Measurements from ENCODE around the gene ACLY. TPM values are rescaled to one million over a fixed set of nuclear protein-coding genes. Genes with fewer than 3 reads are reported as not detected.

ACLY gene
- total and polyA plus RNA-seq, 4 donors: 14.8 to 106 (median 55.5) TPM

GRCh38 chr17:41962111-41962510, 43.4 kb upstream of the ACLY start:
- H3K36me3 ChIP-seq (ENCODE audit: control insufficient read depth in 1 of 2, insufficient read depth in 2 of 2, low read length in 1 of 2): no peaks in the 10 kb centered on the region
- H3K4me1 ChIP-seq (ENCODE audit: control insufficient read depth in 1 of 2, insufficient read depth in 2 of 2, low read length in 2 of 2): no peaks in the 10 kb centered on the region
- H3K27me3 ChIP-seq (ENCODE audit: control insufficient read depth in 1 of 2, insufficient read depth in 2 of 2, low read length in 1 of 2): no peaks in the 10 kb centered on the region
- H3K4me3 ChIP-seq (ENCODE audit: low read length in 2 of 2): no peak overlapping the region
- intact Hi-C loops (cut with DNase I): loop anchor here in 1 of 2 donors (2.0 kb wide), 1 partner anchor 155 kb away; no protein-coding TSS in a partner anchor
- no peaks in the 10 kb centered on the region for H3K9me3 ChIP-seq (ENCODE audit: control insufficient read depth, low read length)
- DNase-seq (no peak), ATAC-seq (ENCODE audit: low FRiP score) (no peak)
- 88 to 93% methylated on average over 5 of the region's 5 CpGs for WGBS, 2 donors
- H3K27ac ChIP-seq (ENCODE audit: low read depth in 1 of 2, low read length in 2 of 2): no peak overlapping the region

DNA sequence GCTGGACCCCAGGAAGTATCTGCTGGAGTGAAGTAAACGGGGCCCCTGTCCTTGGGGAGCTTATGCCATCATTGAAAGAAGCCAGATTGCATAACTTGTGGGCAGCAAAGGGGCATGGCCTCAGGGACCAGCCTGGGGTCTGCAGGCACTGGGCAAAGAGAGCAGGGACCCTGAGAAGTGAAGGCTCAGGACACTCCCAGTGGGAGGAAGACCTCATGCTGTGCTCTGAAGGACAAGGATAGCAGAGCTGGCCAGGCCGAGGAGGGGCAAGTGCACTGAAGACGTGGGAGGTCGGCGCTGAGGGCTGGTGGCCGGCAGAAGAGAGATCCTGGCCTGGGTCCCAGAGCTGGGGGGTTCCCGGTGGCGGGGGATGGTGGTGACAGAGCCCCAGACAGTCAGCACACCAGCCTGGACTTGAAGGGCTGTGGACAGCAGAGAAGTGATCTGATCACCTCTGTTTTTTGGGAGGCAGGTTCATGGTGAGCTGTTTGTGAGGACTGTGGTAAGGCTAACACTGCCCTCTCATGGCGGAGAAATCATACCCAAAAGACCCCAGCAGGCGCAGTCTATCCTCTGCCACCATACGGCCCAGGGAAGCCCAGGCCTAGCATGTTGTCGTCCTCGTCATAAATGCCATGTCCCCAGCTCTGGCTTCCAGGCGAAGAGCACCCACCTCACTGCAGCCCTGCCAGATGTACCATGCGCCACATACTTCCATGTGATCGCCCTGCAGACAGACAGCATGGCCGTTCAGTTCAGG, 40.8 kb upstream of the ACLY start:
- intact Hi-C loops (cut with DNase I): no loop called here
- no peak for DNase-seq
- ATAC-seq (ENCODE audit: low FRiP score): peak; percentile 45
- no peaks in the 10 kb centered on the region for H3K4me1 ChIP-seq (ENCODE audit: control insufficient read depth in 1 of 2, insufficient read depth in 2 of 2, low read length in 2 of 2)
- no peaks in the 10 kb centered on the region for H3K9me3 ChIP-seq (ENCODE audit: control insufficient read depth, low read length)
- no peak overlapping the region for H3K4me3 ChIP-seq (ENCODE audit: low read length in 2 of 2)
- no peaks in the 10 kb centered on the region for H3K27me3 ChIP-seq (ENCODE audit: control insufficient read depth in 1 of 2, insufficient read depth in 2 of 2, low read length in 1 of 2)
- no peak overlapping the region for H3K27ac ChIP-seq (ENCODE audit: low read depth in 1 of 2, low read length in 2 of 2)
- H3K36me3 ChIP-seq (ENCODE audit: control insufficient read depth in 1 of 2, insufficient read depth in 2 of 2, low read length in 1 of 2): no peaks in the 10 kb centered on the region
- WGBS, 2 donors: 52 to 56% methylated on average over 17 of the region's 17 CpGs

GRCh38 chr17:41959030-41959335, 40.2 kb upstream of the ACLY start:
- Histone ChIP-seq H3K4me3 (ENCODE audit: low read length in 2 of 2) (no peak overlapping the region), H3K9me3 (ENCODE audit: control insufficient read depth, low read length) (no peaks in the 10 kb centered on the region), H3K36me3 (ENCODE audit: control insufficient read depth in 1 of 2, insufficient read depth in 2 of 2, low read length in 1 of 2) (no peaks in the 10 kb centered on the region), H3K27me3 (ENCODE audit: control insufficient read depth in 1 of 2, insufficient read depth in 2 of 2, low read length in 1 of 2) (no peaks in the 10 kb centered on the region), H3K27ac (ENCODE audit: low read depth in 1 of 2, low read length in 2 of 2) (no peak overlapping the region), H3K4me1 (ENCODE audit: control insufficient read depth in 1 of 2, insufficient read depth in 2 of 2, low read length in 2 of 2) (no peaks in the 10 kb centered on the region)
- DNase-seq (no peak), ATAC-seq (ENCODE audit: low FRiP score) (no peak)
- 81% methylated on average over 2 of the region's 2 CpGs for whole genome bisulfite sequencing, 2 donors
- intact Hi-C loops (cut with DNase I): no loop called here

GRCh38 chr17:41957869-41958439, 39.2 kb upstream of the ACLY start:
- H3K36me3 ChIP-seq (ENCODE audit: control insufficient read depth in 1 of 2, insufficient read depth in 2 of 2, low read length in 1 of 2): no peaks in the 10 kb centered on the region
- H3K27ac ChIP-seq (ENCODE audit: low read depth in 1 of 2, low read length in 2 of 2): no peak overlapping the region
- DNase-seq (no peak), ATAC-seq (ENCODE audit: low FRiP score) (no peak)
- H3K27me3 ChIP-seq (ENCODE audit: control insufficient read depth in 1 of 2, insufficient read depth in 2 of 2, low read length in 1 of 2): no peaks in the 10 kb centered on the region
- WGBS, 2 donors: 90 to 92% methylated on average over 6 of the region's 6 CpGs
- H3K4me3 ChIP-seq (ENCODE audit: low read length in 2 of 2): no peak overlapping the region
- intact Hi-C loops (cut with DNase I): no loop called here
- no peaks in the 10 kb centered on the region for H3K4me1 ChIP-seq (ENCODE audit: control insufficient read depth in 1 of 2, insufficient read depth in 2 of 2, low read length in 2 of 2)
- H3K9me3 ChIP-seq (ENCODE audit: control insufficient read depth, low read length): no peaks in the 10 kb centered on the region

DNA sequence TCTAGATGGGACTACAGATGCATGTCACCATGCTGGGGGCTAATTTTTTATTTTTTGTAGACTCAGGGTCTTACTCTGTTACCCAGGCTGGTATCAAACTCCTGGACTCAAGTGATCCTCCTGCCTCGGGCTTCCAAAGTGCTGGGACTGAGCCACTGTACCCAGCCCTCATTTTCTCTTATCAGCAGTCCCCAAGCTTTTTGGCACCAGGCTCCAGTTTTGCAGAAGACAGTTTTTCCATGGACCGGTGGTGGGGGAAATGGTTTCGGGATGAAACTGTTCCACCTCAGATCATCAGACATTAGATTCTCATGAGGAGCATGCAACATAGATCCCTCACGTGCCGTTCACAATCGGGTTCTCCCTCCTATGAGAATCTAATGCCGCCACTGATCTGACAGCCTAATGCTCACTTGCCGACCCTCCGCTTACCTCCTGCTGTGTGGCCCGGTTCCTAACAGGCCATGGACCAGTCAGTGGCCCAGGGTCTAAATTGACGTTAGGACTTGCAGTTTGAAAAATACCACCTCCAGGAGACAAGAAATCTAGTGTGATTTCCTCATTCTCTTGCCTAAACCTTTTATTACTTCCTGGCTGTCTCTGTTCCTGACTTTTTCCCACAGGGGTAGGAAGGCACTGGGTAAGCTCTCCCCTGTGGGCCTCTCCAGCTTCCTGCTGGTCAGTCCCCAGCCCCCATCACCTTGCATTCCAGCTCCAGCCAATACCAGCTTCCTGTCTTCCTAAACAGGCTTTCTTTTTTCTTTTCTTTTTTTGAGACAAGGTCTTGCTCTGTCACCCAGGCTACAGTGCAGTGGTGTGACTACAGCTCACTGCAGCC, 38.5 kb upstream of the ACLY start:
- DNase-seq: no peak
- no peaks in the 10 kb centered on the region for H3K9me3 ChIP-seq (ENCODE audit: control insufficient read depth, low read length)
- H3K27ac ChIP-seq (ENCODE audit: low read depth in 1 of 2, low read length in 2 of 2): no peak overlapping the region
- WGBS, 2 donors: 58 to 65% methylated on average over 11 of the region's 11 CpGs
- H3K4me1 ChIP-seq (ENCODE audit: control insufficient read depth in 1 of 2, insufficient read depth in 2 of 2, low read length in 2 of 2): no peaks in the 10 kb centered on the region
- H3K36me3 ChIP-seq (ENCODE audit: control insufficient read depth in 1 of 2, insufficient read depth in 2 of 2, low read length in 1 of 2): no peaks in the 10 kb centered on the region
- H3K4me3 ChIP-seq (ENCODE audit: low read length in 2 of 2): no peak overlapping the region
- no peaks in the 10 kb centered on the region for H3K27me3 ChIP-seq (ENCODE audit: control insufficient read depth in 1 of 2, insufficient read depth in 2 of 2, low read length in 1 of 2)
- intact Hi-C loops (cut with DNase I): no loop called here
- ATAC-seq (ENCODE audit: low FRiP score): no peak

- no peaks in the 10 kb centered on the region for H3K36me3 ChIP-seq (ENCODE audit: control insufficient read depth in 1 of 2, insufficient read depth in 2 of 2, low read length in 1 of 2)
- H3K27ac ChIP-seq (ENCODE audit: low read depth in 1 of 2, low read length in 2 of 2): no peak overlapping the region
- no peak for DNase-seq
- H3K9me3 ChIP-seq (ENCODE audit: control insufficient read depth, low read length): no peaks in the 10 kb centered on the region
- intact Hi-C loops (cut with DNase I): no loop called here
- no peak for ATAC-seq (ENCODE audit: low FRiP score)
- no peak overlapping the region for H3K4me3 ChIP-seq (ENCODE audit: low read length in 2 of 2)
- no peaks in the 10 kb centered on the region for H3K27me3 ChIP-seq (ENCODE audit: control insufficient read depth in 1 of 2, insufficient read depth in 2 of 2, low read length in 1 of 2)
- no peaks in the 10 kb centered on the region for H3K4me1 ChIP-seq (ENCODE audit: control insufficient read depth in 1 of 2, insufficient read depth in 2 of 2, low read length in 2 of 2)
- 80 to 90% methylated on average over 6 of the region's 6 CpGs for WGBS, 2 donors
Observed at GRCh38 chr17:41956522-41956921, 37.8 kb upstream of the ACLY start.

GRCh38 chr17:41948762-41949460, 30.2 kb upstream of the ACLY start:
- ATAC-seq (ENCODE audit: low FRiP score) (no peak), DNase-seq (no peak)
- Histone ChIP-seq H3K4me3 (ENCODE audit: low read length in 2 of 2) (no peak overlapping the region), H3K9me3 (ENCODE audit: control insufficient read depth, low read length) (no peaks in the 10 kb centered on the region), H3K36me3 (ENCODE audit: control insufficient read depth in 1 of 2, insufficient read depth in 2 of 2, low read length in 1 of 2) (no peaks in the 10 kb centered on the region), H3K27ac (ENCODE audit: low read depth in 1 of 2, low read length in 2 of 2) (no peak overlapping the region), H3K4me1 (ENCODE audit: control insufficient read depth in 1 of 2, insufficient read depth in 2 of 2, low read length in 2 of 2) (no peaks in the 10 kb centered on the region), H3K27me3 (ENCODE audit: control insufficient read depth in 1 of 2, insufficient read depth in 2 of 2, low read length in 1 of 2) (no peaks in the 10 kb centered on the region)
- intact Hi-C loops (cut with DNase I): no loop called here
- 75 to 77% methylated on average over 11 of the region's 11 CpGs for WGBS, 2 donors

GRCh38 chr17:41944943-41945342, 26.2 kb upstream of the ACLY start:
- DNase-seq (no peak), ATAC-seq (ENCODE audit: low FRiP score) (no peak)
- no peaks in the 10 kb centered on the region for H3K36me3 ChIP-seq (ENCODE audit: control insufficient read depth in 1 of 2, insufficient read depth in 2 of 2, low read length in 1 of 2)
- no peaks in the 10 kb centered on the region for H3K4me1 ChIP-seq (ENCODE audit: control insufficient read depth in 1 of 2, insufficient read depth in 2 of 2, low read length in 2 of 2)
- 70 to 73% methylated on average over 3 of the region's 3 CpGs for WGBS, 2 donors
- no peak overlapping the region for H3K4me3 ChIP-seq (ENCODE audit: low read length in 2 of 2)
- no peak overlapping the region for H3K27ac ChIP-seq (ENCODE audit: low read depth in 1 of 2, low read length in 2 of 2)
- intact Hi-C loops (cut with DNase I): no loop called here
- H3K27me3 ChIP-seq (ENCODE audit: control insufficient read depth in 1 of 2, insufficient read depth in 2 of 2, low read length in 1 of 2): no peaks in the 10 kb centered on the region
- no peaks in the 10 kb centered on the region for H3K9me3 ChIP-seq (ENCODE audit: control insufficient read depth, low read length)

All from aorta (tissue), 5 donors.